ENCODE data around the gene ANKRD11.
"Not testable (repeated sequence)": the region's sequence is repeated elsewhere in the genome, so short reads cannot be mapped to it uniquely, and the experiment has no call there.

ANKRD11 gene

DNA sequence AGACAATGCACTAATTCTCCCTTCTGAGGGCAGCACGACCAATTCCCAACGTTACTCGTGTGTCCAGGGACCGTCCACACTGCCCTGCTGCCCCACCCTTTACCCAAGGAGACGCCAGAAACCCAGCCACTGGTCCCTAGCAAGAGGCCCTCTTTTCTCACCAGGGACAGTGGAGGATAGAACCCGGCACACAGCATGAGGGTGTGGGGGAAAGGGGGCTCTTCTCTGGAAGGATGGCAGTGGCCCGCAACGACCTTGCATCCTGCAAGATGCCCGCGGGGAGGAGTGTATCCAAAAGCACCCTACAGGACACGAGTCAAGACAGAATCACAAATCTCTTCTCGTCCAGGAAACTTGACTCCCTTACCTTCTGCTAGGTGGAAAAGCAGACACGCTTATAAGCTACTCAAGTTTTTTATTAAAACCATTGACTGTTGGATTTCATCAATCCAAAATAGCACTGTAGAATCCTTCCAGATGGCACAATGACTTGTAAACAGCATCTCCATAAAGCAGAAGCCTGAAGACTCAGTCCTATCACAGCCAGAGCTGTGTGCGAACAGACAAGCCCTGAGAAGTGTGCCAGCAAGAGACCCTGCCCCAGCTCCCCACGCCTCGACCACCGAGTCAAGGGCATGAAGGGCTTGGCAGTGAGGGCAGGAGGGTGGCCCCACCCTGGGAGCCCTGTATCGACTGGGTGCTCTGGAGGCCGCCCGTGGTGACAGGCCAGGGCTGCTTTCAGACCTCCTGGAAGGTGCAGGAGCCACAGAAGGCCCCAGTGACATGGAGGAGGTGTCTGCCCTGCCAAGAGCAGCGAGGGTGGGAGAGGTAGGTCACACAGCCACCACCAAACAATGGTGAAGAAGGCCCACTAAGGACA lies 103.8 kb downstream of the ANKRD11 start:
- in situ Hi-C loops (cut with MboI; ENCODE audit: low sequenced_read_pairs), result no loop called here

DNA sequence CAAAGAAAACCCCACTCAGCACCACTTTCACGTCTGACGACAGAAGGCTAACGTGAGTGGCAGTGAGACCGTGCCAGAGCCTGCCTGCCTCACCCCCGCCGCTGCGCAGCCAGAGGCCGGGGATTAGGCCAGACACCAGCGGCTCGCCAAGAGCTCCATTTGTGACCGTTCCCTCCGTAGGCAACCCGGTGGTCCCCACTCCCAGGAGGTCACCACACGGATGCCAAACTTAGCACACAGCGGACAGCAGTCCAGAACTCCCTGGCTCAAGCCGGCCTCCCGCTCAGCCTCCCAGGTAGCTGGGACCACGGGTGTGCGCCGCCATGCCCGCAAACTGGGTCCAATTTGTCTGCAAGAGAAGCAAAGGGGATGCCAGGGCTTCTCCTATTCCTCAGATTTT lies 104.6 kb downstream of the ANKRD11 start:
- in situ Hi-C loops (cut with MboI; ENCODE audit: low sequenced_read_pairs), result no loop called here

DNA sequence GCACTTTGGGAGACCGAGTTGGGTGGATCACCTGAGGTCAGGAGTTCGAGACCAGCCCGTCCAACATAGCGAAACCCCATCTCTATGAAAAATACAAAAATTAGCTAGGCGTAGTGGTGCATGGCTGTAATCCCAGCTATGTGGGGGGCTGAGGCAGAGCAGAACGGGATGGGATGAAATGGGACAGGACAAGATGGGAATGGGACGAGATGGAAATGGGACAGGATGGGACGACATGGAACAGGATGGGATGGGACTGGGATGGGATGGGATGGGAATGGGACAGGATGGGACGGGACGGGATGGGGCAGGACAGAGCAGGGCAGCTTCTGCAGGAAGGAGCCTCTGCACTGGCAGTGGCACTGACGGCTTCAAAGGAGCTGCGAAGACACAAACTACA lies 106.1 kb downstream of the ANKRD11 start:
- in situ Hi-C loops (cut with MboI; ENCODE audit: low sequenced_read_pairs), result no loop called here

DNA sequence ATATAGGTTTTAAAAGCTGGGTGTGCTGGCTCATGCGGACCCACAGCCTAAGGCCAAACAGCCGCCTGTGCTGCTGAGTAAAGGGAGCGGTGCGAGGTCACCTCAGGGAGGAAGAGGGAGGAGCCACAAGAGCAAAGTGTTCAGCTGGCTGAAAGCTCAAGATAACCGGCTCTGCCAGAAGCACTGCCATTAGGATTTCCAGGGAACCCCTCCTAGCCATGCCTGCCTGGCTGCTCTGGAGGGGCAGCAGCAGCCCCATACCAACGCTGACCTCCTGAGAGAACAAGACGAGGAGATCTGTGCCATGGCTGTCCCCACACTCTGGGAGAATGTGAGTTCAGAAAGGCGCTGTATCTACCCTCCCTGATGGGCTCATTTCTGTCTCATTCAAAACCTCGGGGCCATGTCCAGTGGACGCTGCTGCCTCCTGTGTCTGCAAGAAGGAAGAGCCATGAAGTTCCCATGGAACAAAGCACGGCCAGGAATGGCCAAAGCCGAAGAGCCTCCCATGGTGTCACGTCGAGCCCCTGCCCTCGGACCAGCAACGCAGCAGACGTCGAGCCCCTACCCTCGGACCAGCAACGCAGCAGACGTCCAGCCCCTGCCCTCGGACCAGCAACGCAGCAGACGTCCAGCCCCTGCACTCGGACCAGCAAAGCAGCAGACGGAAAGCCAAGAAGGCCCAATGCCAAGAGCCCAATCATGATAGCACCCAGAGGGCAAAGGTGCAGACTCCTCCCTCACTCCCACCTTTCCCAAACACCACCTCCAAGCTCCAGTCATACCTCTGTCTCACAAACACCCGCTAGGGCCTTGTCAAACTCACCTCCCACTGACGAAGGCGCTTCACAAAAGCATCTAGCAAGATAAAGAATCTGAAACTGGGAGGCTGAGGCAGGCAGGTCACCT lies 107.0 kb downstream of the ANKRD11 start:
- in situ Hi-C loops (cut with MboI; ENCODE audit: low sequenced_read_pairs), result no loop called here

DNA sequence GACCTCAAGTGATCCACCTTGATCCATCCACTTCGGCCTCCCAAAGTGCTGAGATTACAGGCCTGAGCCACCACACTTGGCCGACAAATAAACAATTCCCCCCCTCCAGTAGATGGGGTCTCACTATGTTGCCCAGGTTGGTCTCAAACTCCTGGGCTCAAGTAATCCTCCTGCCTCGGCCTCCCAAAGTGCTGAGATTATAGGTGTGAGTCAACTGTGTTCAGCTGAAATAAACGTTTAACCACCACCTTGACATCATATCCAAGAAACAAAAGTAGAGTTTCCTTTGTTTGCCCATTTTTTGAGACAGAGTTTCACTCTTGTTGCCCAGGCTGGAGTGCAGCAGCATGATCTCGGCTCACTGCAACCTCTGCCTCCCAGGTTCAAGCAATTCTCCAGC lies 107.8 kb downstream of the ANKRD11 start:
- in situ Hi-C loops (cut with MboI; ENCODE audit: low sequenced_read_pairs), result not testable (repeated sequence)

DNA sequence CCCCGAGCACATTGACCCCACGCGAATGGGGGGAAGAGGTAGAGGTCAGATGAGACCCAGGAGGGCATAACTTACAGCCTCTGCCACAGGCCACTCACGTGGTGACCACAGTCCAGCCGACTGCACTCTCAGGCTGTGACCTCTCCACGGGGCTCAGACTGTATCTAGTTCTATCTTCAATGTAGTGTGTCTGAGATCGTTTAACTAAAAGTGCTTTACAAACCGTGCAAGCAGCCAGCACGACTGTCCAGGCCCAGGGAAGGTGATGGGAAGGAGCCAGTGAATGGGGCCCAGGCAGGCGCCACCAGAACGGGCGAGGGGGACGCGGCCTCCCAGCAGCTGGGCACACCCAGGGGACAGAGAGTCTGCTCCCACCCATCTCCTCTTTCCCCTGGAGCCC lies 108.6 kb downstream of the ANKRD11 start:
- in situ Hi-C loops (cut with MboI; ENCODE audit: low sequenced_read_pairs), result no loop called here

DNA sequence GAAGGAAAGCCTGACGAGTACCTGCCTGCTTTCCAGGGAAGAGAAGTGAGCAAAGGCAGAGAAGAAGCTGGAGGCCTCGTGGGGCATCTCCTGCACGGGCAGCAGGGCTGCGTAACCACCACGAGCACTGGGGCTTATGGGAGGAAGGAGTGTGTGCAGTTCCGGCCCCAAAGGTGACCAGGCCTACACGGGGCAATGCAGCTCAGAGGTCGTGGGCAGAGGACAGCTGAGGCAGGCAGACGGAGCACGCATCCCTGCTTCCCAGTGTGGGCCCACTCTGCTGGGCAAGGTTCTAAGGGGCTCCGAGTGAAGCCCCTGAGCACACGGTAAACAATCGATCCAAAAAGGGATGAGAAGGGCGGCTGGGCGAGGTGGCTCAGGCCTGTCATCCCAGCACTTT lies 109.7 kb downstream of the ANKRD11 start:
- in situ Hi-C loops (cut with MboI; ENCODE audit: low sequenced_read_pairs), result no loop called here

DNA sequence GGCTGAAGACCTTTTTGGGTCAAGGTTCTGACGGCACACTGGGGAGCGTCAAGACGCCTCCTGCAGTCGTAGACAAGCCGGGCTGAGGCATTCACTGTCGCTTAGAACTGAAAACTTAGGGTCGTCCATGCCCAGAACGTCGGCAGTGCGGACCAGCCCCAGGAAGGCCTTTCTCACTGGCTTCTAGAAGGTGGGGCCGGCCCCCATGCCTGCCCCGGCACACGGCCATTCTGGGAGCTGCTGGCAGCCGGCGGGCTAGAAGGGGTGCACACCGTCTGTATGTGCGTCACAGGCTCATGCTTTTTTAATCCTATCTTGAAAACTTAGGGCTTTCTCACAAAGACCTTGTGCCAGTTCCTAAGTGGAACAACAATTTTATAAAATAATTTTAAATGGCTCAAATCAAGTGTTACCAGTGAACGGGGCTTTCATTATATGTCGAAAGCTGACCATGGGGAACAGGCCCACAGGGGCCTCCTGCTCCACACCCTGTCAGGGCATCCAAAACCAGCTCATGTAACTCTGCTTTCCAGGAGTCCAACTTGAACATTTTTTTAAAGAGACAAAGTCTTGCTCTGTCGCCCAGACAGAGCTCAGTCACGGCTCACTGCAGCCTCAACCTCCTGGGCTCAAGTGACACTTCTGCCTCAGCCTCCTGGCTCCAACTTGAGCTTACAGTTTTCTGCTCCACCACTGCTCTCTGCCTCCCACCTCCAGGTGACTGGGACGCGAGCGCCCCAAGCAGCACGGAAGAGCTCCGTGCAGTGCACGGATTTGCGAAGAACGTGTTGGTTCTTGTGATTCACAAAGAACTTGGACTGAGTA lies 111.2 kb downstream of the ANKRD11 start:
- in situ Hi-C loops (cut with MboI; ENCODE audit: low sequenced_read_pairs), result no loop called here

DNA sequence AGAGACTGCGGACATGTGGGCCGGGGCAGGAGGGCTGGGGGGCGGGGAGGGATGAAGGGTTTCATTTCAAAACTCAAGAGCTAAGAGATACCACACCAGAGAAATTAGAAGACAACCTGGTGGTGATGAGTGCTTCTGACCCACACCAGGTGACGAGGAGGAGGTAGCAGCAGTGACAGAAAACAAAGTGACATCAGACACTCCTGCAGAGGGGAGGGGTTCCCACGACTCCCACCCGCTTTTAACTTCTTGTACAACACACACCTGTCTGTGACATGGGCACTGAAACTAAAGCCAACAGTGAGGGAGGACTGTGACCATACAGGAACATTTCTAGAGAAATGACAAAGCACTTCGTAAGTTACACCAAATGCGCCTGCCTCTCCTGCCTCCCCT lies 112.9 kb downstream of the ANKRD11 start:
- in situ Hi-C loops (cut with MboI; ENCODE audit: low sequenced_read_pairs), result no loop called here

DNA sequence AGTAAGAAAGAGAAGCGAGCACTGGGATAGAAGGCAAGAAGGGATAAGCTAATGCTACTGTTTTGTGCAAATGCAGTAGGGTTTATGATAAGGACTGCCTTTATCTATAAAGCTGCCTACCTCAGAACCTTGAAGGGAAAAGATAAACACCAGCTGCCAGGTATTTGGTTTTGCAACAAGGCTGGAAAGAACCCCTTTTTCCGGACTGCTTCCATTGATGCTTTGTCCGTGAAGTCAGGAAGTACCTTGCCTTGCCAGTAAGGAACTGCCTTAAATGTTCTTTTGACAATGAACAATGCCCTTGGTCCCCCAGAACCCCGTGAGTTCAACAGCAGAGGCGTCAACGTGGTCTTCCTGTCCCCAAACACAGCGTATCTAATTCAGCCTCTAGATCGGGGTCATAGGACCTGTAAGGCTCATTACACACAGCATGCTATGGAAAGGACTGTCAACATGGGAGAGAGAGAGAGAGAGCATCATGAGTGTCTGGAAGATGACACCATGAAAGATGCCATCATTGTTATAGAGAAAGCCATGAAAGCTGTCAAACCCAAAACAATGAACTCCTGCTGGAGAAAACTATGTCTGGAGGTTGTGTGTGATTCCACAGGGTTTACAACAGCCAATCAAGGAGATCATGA lies 113.4 kb downstream of the ANKRD11 start:
- in situ Hi-C loops (cut with MboI; ENCODE audit: low sequenced_read_pairs), result no loop called here

DNA sequence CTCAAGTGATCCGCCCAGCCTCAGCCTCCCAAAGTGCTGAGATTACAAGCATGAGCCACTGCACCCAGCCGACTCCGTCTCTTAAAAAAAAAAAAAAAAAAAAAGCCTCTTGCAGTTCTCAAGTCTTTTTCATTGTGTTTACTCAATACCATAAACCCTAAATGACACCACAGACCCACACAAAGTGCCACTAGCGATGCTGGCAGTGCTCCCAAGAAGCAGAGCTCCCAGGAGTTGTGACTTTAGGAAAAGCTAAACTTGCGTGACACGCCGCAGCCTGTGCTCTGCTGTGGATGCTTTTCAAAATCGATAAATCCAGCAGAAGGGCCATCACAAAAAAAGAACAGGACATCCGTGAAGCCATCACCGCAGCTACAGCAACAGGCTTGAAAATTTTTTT lies 114.7 kb downstream of the ANKRD11 start:
- in situ Hi-C loops (cut with MboI; ENCODE audit: low sequenced_read_pairs), result no loop called here

DNA sequence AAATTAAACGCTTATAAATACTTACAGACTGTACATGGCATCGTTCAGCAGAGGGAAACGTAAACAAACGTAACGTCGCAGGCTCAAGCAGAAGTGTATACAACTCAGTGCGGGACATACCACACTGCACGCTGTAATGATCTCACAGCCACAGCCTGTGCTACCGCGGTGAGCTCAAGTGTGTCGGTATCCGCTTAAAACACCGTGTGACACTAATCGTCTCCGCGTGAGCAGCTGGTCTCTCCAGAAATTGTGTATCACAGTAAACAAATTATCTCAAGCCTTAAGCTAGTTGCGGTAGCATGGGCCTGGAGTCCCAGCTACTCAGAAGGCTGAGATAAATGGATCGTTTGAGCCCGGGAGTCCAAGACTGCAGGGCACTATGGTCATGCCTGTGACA lies 115.3 kb downstream of the ANKRD11 start:
- in situ Hi-C loops (cut with MboI; ENCODE audit: low sequenced_read_pairs), result no loop called here

DNA sequence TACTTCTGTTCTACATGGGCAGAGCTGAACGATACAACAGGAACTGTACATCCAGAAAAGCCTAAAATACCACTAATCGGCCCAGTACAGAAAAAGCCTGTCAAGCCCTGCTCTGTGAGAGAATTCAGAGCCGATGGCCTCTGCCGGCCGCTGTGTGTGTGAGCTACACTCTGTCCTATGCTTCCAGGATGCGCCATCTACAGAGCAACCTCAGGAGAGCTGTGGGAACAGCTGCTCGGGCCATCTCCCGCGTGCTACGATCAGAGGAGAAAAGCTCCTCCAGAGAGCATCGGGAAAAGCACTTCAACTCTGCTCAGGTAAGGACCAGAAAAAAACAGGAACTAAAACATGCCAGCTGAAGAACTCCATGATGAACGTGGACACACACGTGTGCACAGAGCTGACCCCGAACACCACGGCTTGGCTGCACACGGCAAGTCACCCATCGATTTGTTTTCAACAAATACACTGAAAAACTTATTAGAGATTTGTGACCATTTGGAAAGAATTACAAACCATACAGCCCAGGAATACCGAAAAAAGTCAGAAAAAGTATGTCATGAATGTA lies 115.9 kb downstream of the ANKRD11 start:
- in situ Hi-C loops (cut with MboI; ENCODE audit: low sequenced_read_pairs), result no loop called here

DNA sequence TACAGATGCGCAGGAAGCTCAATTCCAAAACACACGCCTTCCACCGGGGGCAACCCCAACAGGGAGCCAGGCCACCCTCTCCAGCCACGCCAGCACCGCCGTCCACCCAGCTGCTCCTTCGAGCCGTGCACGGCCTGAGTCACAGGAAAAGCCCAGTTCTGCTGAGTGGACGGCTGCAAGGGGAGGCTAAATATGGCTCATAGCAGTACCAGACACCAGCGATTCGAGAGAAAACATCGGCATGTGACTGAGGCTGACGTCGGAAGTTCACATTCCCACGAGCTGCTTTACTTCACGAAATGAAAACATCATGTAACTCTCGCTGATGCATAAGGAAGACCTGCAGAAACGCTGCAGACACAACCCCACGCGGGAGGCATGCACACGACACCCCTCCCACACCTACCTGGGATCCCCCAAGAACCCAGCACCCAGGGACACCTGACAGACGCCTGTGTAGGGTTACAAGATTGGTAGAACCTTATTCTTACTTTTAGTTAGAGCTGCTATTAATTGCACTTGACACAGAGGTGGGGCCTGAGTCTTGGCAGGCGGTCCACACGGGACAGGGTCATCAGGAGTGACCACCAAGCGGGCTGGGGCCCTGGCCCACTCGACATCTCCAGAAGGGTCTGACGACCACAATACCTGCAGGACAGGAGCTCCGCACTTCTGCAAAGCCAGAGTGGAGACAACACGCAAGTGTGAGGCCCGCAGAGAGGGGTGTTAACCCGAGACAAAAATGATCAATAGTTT lies 116.8 kb downstream of the ANKRD11 start:
- in situ Hi-C loops (cut with MboI; ENCODE audit: low sequenced_read_pairs), result no loop called here

DNA sequence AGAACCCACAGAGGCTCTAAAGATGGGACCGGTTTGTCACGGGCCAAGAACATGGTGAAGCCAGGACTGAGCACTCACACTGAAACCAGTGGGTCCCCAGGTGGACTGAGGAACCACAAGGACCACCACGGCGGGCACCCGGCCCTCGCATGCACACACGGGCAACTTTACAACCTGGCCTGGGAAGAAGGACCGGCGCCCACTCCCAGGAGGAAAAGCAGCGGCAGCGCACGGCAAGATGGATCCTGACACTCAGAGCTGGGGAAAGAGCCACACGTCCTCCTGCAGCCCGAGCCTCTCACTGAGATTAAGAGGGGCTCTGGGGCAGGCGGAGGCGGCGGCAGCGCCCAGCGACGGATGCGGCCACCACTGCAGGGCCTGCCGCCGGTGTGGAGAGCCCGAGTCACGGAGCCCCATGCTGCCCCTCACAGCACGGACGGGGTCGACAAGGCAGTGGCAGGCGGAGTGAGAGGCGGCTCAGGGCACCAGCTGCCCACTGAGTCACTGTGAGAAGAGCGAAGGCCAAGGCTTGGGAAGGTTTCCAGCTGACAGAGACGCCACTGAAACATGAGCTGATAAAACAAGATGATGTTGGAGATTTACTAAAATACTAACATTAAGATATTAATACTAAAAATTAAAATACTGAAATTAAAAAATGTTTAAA lies 118.3 kb downstream of the ANKRD11 start:
- in situ Hi-C loops (cut with MboI; ENCODE audit: low sequenced_read_pairs), result no loop called here

DNA sequence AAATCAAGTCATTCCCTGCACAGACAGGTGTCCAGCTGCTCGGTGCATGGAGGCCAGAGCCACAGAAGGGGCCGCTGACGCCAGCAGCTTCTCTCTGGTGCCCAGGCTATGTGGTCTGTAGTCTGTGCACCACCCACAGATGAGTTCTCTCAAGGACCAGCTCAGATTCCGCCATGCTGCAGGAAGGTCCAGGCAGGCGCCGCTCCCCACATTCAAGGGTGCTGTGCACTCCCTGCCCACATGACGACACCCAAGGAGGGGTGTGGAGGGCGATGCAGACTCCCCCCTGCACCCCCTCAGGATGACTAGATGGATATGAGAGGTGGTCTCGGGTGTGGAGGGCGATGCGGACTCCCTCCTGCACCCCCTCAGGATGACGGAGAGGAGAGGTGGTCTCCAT lies 119.0 kb downstream of the ANKRD11 start:
- in situ Hi-C loops (cut with MboI; ENCODE audit: low sequenced_read_pairs), result no loop called here

DNA sequence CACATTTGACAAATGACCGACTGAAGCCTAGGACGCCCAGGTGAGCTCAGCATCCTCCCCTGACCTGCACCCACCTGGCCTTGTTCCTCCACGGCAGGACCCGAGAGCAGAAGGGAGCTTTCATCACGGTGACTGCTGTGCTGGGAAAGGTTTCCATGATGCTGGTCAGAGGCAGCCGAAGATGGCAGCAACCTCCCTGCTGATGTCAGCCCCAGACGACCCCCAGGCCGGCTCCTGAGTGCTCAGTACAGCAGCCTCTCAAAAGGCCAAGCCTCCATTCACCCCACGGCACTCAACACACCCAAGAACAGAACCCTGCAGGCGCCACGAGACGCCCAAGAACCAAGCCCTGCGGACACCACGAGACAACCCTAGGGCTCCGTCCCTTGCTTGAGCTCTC lies 119.8 kb downstream of the ANKRD11 start:
- in situ Hi-C loops (cut with MboI; ENCODE audit: low sequenced_read_pairs), result no loop called here

DNA sequence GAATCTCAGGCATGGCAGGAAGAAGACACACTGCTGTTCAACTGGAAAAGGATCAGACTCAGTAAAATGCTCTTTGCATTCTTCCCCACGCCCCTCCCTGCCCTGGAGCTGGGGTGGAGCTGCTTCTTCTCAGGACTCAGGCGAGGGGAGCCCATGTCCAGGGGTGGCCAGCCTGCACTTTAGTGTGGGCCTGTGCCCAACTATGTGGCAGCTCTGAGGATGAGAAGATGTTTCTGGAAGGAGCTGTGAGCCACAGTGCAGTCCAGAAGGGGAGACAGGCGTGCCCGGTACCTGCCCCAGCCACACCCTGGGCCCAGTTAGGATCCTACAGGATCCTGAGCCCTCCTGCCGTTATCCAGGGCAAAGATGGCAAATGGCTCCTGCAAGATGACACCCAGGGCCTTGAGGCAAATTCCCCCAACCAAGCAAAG lies 120.3 kb downstream of the ANKRD11 start:
- in situ Hi-C loops (cut with MboI; ENCODE audit: low sequenced_read_pairs), result no loop called here
